IMR-90 (cell line): ENCODE results near the gene SLC44A5. TPM values are rescaled to one million over a fixed set of nuclear protein-coding genes. Genes with fewer than 3 reads are reported as not detected.

Experiments used
- ATAC-seq: fragments of 200-7000 bp; cut with Tn5 transposase; 2 replicates; pipeline ENCODE4 v1.9.1; 2020; ENCODE audit warnings: low read depth, mild to moderate bottlenecking, moderate library complexity
- BruUV-seq: library from RNA; stranded (reverse); fragments of 400-500 nt; replicated peaks from 2 replicates; lab custom pipeline; 2021; lab: Mats Ljungman, UMichigan
- CTCF ChIA-PET: fragments of 300-600 bp; formaldehyde crosslinking; extraction: SDS; loops from one replicate; lab custom pipeline; 2021; ENCODE audit warnings: antibody characterized with exemption; lab: Yijun Ruan, JAX
- POLR2A ChIA-PET: fragments of 300-600 bp; sonication (Branson Sonifier 250); formaldehyde crosslinking; loops from one replicate; lab custom pipeline; 2022; ENCODE audit warnings: antibody characterized with exemption; ENCODE audit not compliant: unreplicated experiment; lab: Charles Lee
- DNase-seq: peaks from one replicate; pipeline ENCODE4 v3.0.0; 2013
- H2AFZ ChIP-seq: replicated peaks from 2 replicates; pipeline ENCODE3; 2013; ENCODE audit warnings: low read length, mild to moderate bottlenecking; ENCODE audit not compliant: poor library complexity
- H2AK5ac ChIP-seq: 2 replicates; pipeline ENCODE4 v1.6.1; 2013; ENCODE audit warnings: low read depth, low read length, inconsistent platforms
- H2AK9ac ChIP-seq: replicated peaks from 2 replicates; pipeline ENCODE3; 2013; ENCODE audit warnings: mild to moderate bottlenecking, low read depth, low read length, moderate library complexity; ENCODE audit not compliant: poor library complexity
- H2BK120ac ChIP-seq: 2 replicates; pipeline ENCODE4 v1.6.1; 2013; ENCODE audit warnings: low read depth, low read length, inconsistent platforms
- H2BK15ac ChIP-seq: 3 replicates; pipeline ENCODE4 v1.6.1; 2013; ENCODE audit warnings: low read depth, low read length, inconsistent platforms
- H2BK20ac ChIP-seq: 2 replicates; pipeline ENCODE4 v1.6.1; 2013; ENCODE audit warnings: low read depth, mild to moderate bottlenecking, inconsistent platforms, low read length, moderate library complexity
- H2BK5ac ChIP-seq: 2 replicates; pipeline ENCODE4 v1.6.1; 2013; ENCODE audit warnings: mild to moderate bottlenecking, low read depth, low read length, inconsistent platforms; ENCODE audit not compliant: poor library complexity, severe bottlenecking
- H3K14ac ChIP-seq: replicated peaks from 2 replicates; pipeline ENCODE4 v1.6.1; 2013; ENCODE audit warnings: low read depth, low read length, inconsistent platforms
- H3K18ac ChIP-seq: 2 replicates; pipeline ENCODE4 v1.6.1; 2013; ENCODE audit warnings: low read depth, low read length, control low read depth
- H3K23ac ChIP-seq: 2 replicates; pipeline ENCODE4 v1.6.1; 2013; ENCODE audit warnings: low read depth, low read length, inconsistent platforms
- H3K27ac ChIP-seq: 2 replicates; pipeline ENCODE4 v1.5.1; 2013; ENCODE audit warnings: mild to moderate bottlenecking, control low read depth, low read length; ENCODE audit not compliant: insufficient read depth
- H3K27me3 ChIP-seq: 2 replicates; pipeline ENCODE4 v1.6.1; 2013; ENCODE audit warnings: low read length; ENCODE audit not compliant: control insufficient read depth, insufficient read depth
- H3K36me3 ChIP-seq: 2 replicates; pipeline ENCODE4 v1.6.1; 2013; ENCODE audit warnings: low read length, mixed read lengths; ENCODE audit not compliant: control insufficient read depth, insufficient read depth
- H3K4ac ChIP-seq: 2 replicates; pipeline ENCODE4 v1.6.1; 2013; ENCODE audit warnings: low read depth, low read length, inconsistent platforms
- H3K4me1 ChIP-seq: 2 replicates; pipeline ENCODE4 v1.6.1; 2013; ENCODE audit warnings: low read length, mixed read lengths; ENCODE audit not compliant: control insufficient read depth, insufficient read depth
- H3K4me2 ChIP-seq: 2 replicates; pipeline ENCODE4 v1.6.1; 2013; ENCODE audit warnings: low read depth, mild to moderate bottlenecking, control low read depth, low read length, moderate library complexity
- H3K4me3 ChIP-seq: 2 replicates; pipeline ENCODE4 v1.5.1; 2013; ENCODE audit warnings: low read depth, mild to moderate bottlenecking, control low read depth, low read length, moderate library complexity; ENCODE audit not compliant: insufficient read depth
- H3K56ac ChIP-seq: 2 replicates; pipeline ENCODE4 v1.6.1; 2013; ENCODE audit warnings: low read length, inconsistent platforms; ENCODE audit not compliant: insufficient read depth; ENCODE audit errors: extremely low read depth
- H3K79me1 ChIP-seq, 2 experiments: 2 replicates each; pipeline ENCODE4 v1.6.1; 2013; ENCODE audit warnings: low read length in 2 of 2, inconsistent platforms in 1 of 2, low read depth in 1 of 2
- H3K9ac ChIP-seq: 2 replicates; pipeline ENCODE4 v1.6.1; 2013; ENCODE audit warnings: low read depth, low read length, control low read depth
- H3K9me1 ChIP-seq: 2 replicates; pipeline ENCODE4 v1.6.1; 2013; ENCODE audit warnings: low read length, inconsistent platforms; ENCODE audit not compliant: insufficient read depth
- H3K9me3 ChIP-seq: 2 replicates; pipeline ENCODE4 v1.6.1; 2013; ENCODE audit warnings: low read length; ENCODE audit not compliant: control insufficient read depth, insufficient read depth
- H4K20me1 ChIP-seq: 2 replicates; pipeline ENCODE4 v1.6.1; 2013; ENCODE audit warnings: low read length, inconsistent platforms; ENCODE audit not compliant: insufficient read depth
- H4K5ac ChIP-seq: 2 replicates; pipeline ENCODE4 v1.6.1; 2013; ENCODE audit warnings: mild to moderate bottlenecking, low read depth, low read length, control low read depth
- H4K8ac ChIP-seq, 2 experiments: 2 replicates each; pipeline ENCODE4 v1.6.1; 2013; ENCODE audit warnings: low read depth in 2 of 2, low read length in 2 of 2, control low read depth in 1 of 2, inconsistent platforms in 1 of 2
- H4K91ac ChIP-seq: 2 replicates; pipeline ENCODE4 v1.6.1; 2013; ENCODE audit warnings: low read depth, low read length, inconsistent platforms; ENCODE audit not compliant: insufficient read depth
- BHLHE40 ChIP-seq: fragments of 150-350 bp; IDR thresholded peaks from 2 replicates; pipeline ENCODE4 v1.6.1; 2016; ENCODE audit warnings: mild to moderate bottlenecking, low read depth, low read length
- CEBPB ChIP-seq: IDR thresholded peaks from 2 replicates; pipeline ENCODE4 v1.6.1; 2012; ENCODE audit warnings: low read depth, low read length, improper control_type of control experiment
- CHD1 ChIP-seq: IDR thresholded peaks from 2 replicates; pipeline ENCODE4 v1.6.1; 2012; ENCODE audit warnings: low read depth, low read length, improper control_type of control experiment
- CTCF ChIP-seq: conservative IDR thresholded peaks from 2 replicates; pipeline ENCODE4 v1.5.1; 2012; ENCODE audit warnings: mild to moderate bottlenecking, low read depth, low read length, improper control_type of control experiment
- ELK1 ChIP-seq: fragments of 150-350 bp; IDR thresholded peaks from 2 replicates; pipeline ENCODE4 v1.6.1; 2016; ENCODE audit warnings: low read depth, mild to moderate bottlenecking, low read length, moderate library complexity, borderline replicate concordance
- FOS ChIP-seq: fragments of 150-350 bp; IDR thresholded peaks from 2 replicates; pipeline ENCODE4 v1.6.1; 2016; ENCODE audit warnings: low read depth, low read length
- MAFK ChIP-seq: IDR thresholded peaks from 2 replicates; pipeline ENCODE4 v1.6.1; 2012; ENCODE audit warnings: low read depth, low read length, improper control_type of control experiment
- MAZ ChIP-seq: IDR thresholded peaks from 2 replicates; pipeline ENCODE4 v1.6.1; 2012; ENCODE audit warnings: low read depth, mild to moderate bottlenecking, low read length, improper control_type of control experiment, moderate library complexity, borderline replicate concordance
- MXI1 ChIP-seq: IDR thresholded peaks from 2 replicates; pipeline ENCODE4 v1.6.1; 2012; ENCODE audit warnings: low read depth, mild to moderate bottlenecking, low read length, moderate library complexity, borderline replicate concordance
- NFE2L2 ChIP-seq: fragments of 150-350 bp; IDR thresholded peaks from 2 replicates; pipeline ENCODE4 v1.6.1; 2016; ENCODE audit warnings: low read depth, mild to moderate bottlenecking, low read length
- POLR2A ChIP-seq: IDR thresholded peaks from 2 replicates; pipeline ENCODE4 v1.6.1; 2012; ENCODE audit warnings: mild to moderate bottlenecking, low read depth, low read length
- RAD21 ChIP-seq: IDR thresholded peaks from 2 replicates; pipeline ENCODE4 v1.6.1; 2012; ENCODE audit warnings: low read length, improper control_type of control experiment
- RCOR1 ChIP-seq: IDR thresholded peaks from 2 replicates; pipeline ENCODE4 v1.6.1; 2012; ENCODE audit warnings: mild to moderate bottlenecking, low read length, improper control_type of control experiment; ENCODE audit not compliant: insufficient replicate concordance
- RFX5 ChIP-seq: IDR thresholded peaks from 2 replicates; pipeline ENCODE4 v1.8.0; 2012; ENCODE audit warnings: low read depth, mild to moderate bottlenecking, low read length, moderate library complexity
- SMC3 ChIP-seq: fragments of 150-350 bp; IDR thresholded peaks from 2 replicates; pipeline ENCODE4 v1.6.1; 2016; ENCODE audit warnings: low read depth, mild to moderate bottlenecking, antibody characterized with exemption, low read length, moderate library complexity
- USF2 ChIP-seq: fragments of 150-350 bp; IDR thresholded peaks from 2 replicates; pipeline ENCODE4 v1.6.1; 2017; ENCODE audit warnings: mild to moderate bottlenecking, antibody characterized with exemption, low read length, low read depth
- WGBS, 2 experiments: methylation state at CpG; one replicate each; pipeline versions ENCODE4 v1.1.5 to v1.1.7; 2013; ENCODE audit warnings: missing lambda C conversion rate in 2 of 2; ENCODE audit not compliant: insufficient read length in 1 of 2; ENCODE audit errors: extremely low coverage in 2 of 2; 5-methylcytosine and 5-hydroxymethylcytosine counted together
- dilution Hi-C: fragments of 300-500 bp; cut with HindIII; formaldehyde crosslinking; loops from one replicate; pipeline ENCODE4 v1.14.3; 2018; ENCODE audit warnings: low sequenced_read_pairs; ENCODE audit not compliant: unreplicated experiment
- in situ Hi-C: fragments of 300-500 bp; cut with MboI; formaldehyde crosslinking; loops from 3 replicates; pipeline ENCODE4 v1.14.3; 2019; ENCODE audit warnings: low sequenced_read_pairs, inconsistent platforms, mixed read lengths
- intact Hi-C: fragments of 100-400 bp; cut with micrococcal nuclease; formaldehyde crosslinking; loops from 2 replicates; pipeline ENCODE4 v1.10.0; 2022
- polyA plus RNA-seq, 3 experiments: library from polyadenylated mRNA; depleted of rRNA; stranded (reverse); fragments of >200 nt; gene quantifications; 2 replicates each; pipeline ENCODE4 v1.2.3, GENCODE V29; 2012; ENCODE audit warnings: low replicate concordance in 1 of 3
- total RNA-seq: library from RNA; depleted of rRNA; stranded (reverse); fragments of >200 nt; gene quantifications from 2 replicates; pipeline ENCODE4 v1.2.3, GENCODE V29; 2012

The SLC44A5 gene
- total and polyA plus RNA-seq, 2 of the 4 experiments (the other 2 are of a cell fraction), result under 0.01 TPM; not detected in 1

GRCh38 chr1:75423136-75423535 lies 187.8 kb downstream of the SLC44A5 start:
- H3K4me2 ChIP-seq, result no peak overlapping the region
- no peak overlapping the region for H3K14ac ChIP-seq
- H3K56ac ChIP-seq, result no peak overlapping the region
- no peak overlapping the region for H2AK5ac ChIP-seq
- H2BK20ac ChIP-seq, result no peak overlapping the region
- TF ChIP-seq MXI1 (no peak), MAFK (no peak), RCOR1 (no peak), CEBPB (no peak), CTCF (no peak), USF2 (no peak), SMC3 (no peak), BHLHE40 (no peak), RAD21 (no peak), POLR2A (no peak), RFX5 (no peak), CHD1 (no peak), NFE2L2 (no peak), MAZ (no peak), ELK1 (no peak), FOS (no peak)
- no peak overlapping the region for H4K5ac ChIP-seq
- no peak overlapping the region for H3K23ac ChIP-seq
- H3K27ac ChIP-seq, result no peak overlapping the region
- H3K27me3 ChIP-seq, result no peaks in the 10 kb centered on the region
- ATAC-seq (no peak), DNase-seq (no peak)
- H3K4me3 ChIP-seq, result no peak overlapping the region
- ChIA-PET CTCF (no interaction called here), POLR2A (no interaction called here)
- no peak overlapping the region for H2BK120ac ChIP-seq
- H3K9ac ChIP-seq, result no peak overlapping the region
- H2BK15ac ChIP-seq, result no peak overlapping the region
- H3K36me3 ChIP-seq, result no peaks in the 10 kb centered on the region
- intact Hi-C loops, result no loop called here
- H3K18ac ChIP-seq, result no peak overlapping the region
- dilution Hi-C loops, result no loop called here
- H3K9me1 ChIP-seq, result no peaks in the 10 kb centered on the region
- H2BK5ac ChIP-seq, result no peak overlapping the region
- no peak overlapping the region for H4K91ac ChIP-seq
- H4K20me1 ChIP-seq, result no peaks in the 10 kb centered on the region
- H3K79me1 ChIP-seq, result no peaks in the 10 kb centered on the region
- in situ Hi-C loops, result no loop called here
- BruUV-seq, result no TSS peak
- peaks cover 7% of the 10 kb centered on the region for H3K9me3 ChIP-seq
- no peak overlapping the region for H2AK9ac ChIP-seq
- no peak overlapping the region for H4K8ac ChIP-seq
- H3K4me1 ChIP-seq, result no peaks in the 10 kb centered on the region
- no CpG with 5 or more reads among the region's 4 CpGs for WGBS, 2 experiments
- no peak overlapping the region for H2AFZ ChIP-seq
- H3K4ac ChIP-seq, result no peak overlapping the region
